Activated CD4-positive, CD25-positive, alpha-beta regulatory T cell (primary cell): ENCODE results near the gene RHOA.

ENCODE experiments used
- DNase-seq, 4 experiments: peaks; one replicate each; lab custom pipeline; 2025; lab: John Stamatoyannopoulos, UW

Gene RHOA

DNA sequence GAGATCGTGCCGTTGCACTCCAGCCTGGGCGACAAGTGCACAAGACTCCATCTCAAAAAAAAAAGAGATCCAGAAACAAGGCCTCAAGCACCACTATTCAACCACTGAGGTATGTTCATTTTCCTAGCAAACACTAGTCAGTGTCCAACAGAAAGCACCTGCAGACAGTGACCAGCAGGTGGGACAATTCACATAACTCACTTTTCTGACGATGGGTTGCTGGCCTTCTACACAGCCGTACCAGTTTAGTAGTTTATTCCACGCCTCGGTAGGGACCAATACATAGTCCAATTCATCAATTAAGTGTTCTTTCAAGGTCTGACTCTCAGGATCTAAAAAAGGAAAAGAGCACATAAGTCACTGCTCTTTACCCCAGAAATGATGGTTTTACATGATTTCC lies 84.3 kb downstream of the RHOA start:
- no peak for DNase-seq

DNA sequence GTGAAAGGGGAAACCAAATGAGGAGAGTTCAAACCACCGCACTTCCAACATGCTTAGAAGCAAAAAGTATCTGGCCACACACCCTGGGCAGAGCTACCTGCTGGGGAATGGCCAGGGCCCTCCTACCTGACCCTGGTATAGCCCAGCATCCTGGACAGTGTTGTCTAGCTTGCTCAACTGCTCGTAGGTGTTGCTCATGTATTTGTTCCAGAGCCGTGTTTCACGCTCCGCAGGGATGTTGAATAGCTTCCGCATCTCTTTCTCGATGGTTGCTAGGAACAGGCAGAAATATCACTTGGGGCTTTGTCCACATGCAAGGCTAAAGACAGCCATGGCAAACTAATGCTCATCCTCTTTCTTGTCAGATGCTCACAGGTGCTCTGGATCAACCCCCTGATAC lies 87.0 kb downstream of the RHOA start:
- DNase-seq = no peak

DNA sequence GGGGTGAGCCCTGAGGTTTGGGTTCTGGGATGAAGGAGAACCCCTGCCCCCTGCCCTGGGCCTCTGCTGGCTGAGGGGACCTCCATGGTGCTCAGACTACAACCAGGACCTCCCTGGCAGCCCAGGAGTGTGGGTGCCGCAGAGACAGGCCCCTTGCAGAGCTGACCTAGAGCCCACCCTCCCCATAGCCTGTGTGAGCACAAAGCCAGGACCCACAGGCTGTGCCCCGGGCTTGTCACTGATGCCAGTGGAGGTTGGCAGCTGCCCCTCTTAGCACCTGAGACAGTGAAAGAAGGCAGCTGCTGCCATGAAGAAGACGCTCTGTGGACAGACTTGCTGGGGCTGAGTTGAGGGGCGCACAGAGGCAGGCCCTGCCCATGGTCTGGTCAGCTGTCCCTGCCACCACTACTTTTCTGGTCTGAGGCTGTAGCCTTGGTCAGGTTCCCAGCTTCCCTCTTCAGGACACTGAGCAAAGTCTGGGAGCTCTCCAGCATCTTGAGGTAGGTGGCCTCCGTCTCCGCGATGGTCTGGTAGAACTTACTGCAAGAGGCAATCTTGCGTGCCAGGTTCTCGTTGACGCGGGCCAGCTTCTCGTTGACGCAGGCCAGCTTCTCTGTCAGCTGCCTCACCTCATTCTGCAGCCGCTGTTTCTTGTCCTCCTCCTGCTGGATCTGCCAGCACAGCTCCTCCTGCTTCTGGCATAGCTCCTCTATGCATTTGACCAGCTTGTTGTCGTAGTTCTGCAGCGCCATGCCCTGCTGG lies 94.9 kb downstream of the RHOA start:
- no peak for DNase-seq

DNA sequence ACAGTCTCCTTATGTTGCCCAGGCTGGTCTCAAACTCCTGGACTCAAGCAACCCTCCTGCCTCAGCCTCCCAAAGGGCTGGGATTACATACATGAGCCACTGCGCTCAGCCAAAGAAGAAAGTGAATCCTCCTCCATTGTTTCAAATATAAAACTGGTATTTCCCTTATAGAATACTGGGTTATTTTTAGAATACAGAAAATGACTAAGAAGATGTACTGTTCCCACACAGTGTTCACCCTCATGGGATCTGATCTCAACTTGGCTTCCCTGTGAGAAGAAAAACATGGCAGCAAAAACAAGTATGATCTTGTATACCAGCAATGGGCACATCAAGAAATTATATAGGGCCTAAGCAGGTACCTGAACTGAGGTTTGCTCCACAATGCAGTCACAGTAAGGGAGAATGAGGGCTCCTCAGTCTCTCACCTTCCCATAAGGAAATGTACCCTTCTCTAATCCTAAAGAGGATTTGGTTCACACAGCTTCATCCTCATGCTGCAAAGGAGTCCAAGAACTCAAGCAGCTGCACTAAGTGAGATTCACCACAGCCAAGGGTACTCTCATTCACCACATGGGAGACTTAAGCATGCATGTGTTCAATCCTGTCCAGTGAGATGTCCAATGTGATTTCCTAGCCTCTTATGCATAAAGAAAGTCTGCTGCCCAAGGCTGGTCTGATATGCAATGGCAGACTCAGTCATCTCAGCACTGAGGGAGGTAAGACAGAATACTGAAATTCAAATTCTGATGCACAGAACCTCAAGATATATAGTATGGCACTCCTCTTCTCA lies 97.7 kb downstream of the RHOA start:
- DNase-seq = no peak

DNA sequence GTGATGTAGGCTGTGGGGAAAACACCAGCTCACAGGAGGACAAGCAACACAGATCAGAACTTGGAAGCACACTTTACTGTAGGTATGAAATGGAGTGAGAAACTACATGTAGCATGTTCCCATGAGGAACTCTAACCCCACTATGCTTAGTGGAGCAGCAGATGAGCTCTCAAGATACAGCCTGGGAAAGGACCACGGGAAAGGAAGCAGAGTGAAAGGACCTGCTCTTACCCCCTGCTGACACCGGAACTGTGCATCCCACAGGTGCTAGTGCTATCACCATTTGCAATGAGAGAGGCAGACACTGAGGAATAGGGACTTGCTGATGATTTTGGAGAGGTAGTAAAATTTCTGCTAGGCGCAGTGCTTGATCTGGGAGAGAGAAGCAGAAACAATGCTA lies 100.5 kb downstream of the RHOA start:
- DNase-seq = no peak

DNA sequence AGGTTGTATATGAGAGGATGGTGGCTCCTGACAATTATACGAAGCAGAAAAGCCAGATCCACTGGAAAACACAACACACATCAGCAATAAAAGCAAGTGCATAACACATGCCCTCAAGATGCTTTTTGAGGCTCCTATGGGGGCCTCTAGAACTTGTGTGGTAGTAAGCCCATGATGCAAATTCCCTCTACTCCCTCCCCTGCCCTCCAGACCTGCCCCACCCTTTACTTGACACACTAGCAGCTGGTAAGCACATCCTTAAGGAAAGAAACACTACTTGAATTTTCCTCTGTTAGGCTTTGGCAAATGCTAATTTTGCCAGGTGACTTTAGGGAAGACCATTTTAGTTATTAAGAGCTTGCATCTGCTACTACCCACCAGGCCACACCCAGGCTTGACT lies 101.1 kb downstream of the RHOA start:
- no peak for DNase-seq
